Skin of body (tissue), 2 donors: ENCODE results near the gene CELA2B. TPM values are rescaled to one million over a fixed set of nuclear protein-coding genes. Genes with fewer than 3 reads are reported as not detected.
A peak's percentile ranks its signal among the peaks of the same experiment; 100 is the strongest.
"Not testable (repeated sequence)": the region's sequence is repeated elsewhere in the genome, so short reads cannot be mapped to it uniquely, and the experiment has no call there.

Source experiments
- DNase-seq: peaks from one replicate; lab custom pipeline; 2025; lab: John Stamatoyannopoulos, UW
- total RNA-seq: library from RNA; depleted of rRNA; stranded (reverse); fragments of >200 nt; gene quantifications from one replicate; pipeline ENCODE4 v1.2.3, GENCODE V29; 2014

CELA2B gene
- total RNA-seq, 1 donor from 2014 or later: 0.30 TPM

DNA sequence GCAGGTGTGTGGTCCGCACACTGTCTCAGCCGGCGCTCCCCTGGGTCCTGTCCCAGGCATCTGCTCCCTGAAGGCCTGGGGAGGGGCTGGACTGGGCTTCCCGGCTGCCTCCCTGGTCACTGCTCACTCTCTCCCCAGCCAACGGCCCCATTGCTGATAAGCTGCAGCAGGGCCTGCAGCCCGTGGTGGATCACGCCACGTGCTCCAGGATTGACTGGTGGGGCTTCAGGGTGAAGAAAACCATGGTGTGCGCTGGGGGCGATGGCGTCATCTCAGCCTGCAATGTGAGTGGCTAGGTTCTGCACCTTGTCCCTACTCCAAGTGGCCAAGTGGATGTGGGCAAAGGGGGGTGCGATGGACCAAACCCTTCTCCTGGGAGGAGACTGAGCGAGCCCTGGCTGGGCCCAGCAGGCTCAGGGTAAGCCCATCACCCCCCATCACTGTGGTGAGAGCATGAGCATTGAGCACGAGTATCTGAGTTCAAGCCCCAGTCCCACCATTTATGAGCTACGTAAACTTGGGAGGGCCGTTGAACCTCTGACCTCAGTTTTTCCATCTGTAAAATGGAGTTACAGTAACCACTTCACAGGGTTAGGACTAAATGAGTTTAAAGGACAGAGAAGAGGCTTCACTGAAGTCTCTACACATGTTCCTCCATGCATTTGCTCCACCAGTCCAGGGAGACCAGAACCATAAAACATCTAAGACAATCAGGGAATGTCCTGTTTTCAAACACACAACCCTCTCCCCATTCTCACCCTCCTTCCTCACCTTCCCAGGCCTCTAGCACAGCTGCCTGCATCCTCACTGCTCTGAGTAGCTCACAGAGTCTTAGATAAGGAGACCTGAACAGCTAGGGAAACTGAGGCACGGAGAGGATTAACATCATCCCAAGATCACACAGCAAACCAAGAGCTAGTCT lies 31.2 kb upstream of the CELA2B start:
- no peak for DNase-seq

DNA sequence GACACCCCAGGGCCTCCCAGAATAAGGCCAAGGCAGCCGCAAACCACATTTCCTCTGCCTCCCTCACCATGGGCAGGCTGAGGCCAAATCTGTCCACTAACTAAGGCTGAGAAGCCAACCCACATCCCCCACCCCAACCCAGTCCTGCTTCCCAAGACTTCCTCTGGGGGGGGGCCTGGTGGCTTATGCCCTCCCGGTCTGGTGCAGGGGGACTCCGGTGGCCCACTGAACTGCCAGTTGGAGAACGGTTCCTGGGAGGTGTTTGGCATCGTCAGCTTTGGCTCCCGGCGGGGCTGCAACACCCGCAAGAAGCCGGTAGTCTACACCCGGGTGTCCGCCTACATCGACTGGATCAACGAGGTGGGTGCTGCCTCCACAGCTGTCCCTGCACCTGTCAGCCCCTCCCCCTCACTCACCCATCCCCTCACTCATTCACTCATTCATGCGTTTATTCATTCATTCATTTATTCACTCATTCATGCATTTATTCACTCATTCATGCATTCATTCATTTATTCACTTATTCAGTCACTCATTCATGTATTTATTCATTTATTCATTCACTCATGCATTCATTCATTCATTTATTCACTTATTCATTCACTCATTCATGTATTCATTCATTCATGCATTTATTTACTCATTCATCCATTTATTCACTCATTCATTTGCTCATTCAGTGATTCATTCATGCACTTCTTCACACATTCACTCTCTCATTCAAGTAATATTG lies 30.3 kb upstream of the CELA2B start:
- no peak for DNase-seq

DNA sequence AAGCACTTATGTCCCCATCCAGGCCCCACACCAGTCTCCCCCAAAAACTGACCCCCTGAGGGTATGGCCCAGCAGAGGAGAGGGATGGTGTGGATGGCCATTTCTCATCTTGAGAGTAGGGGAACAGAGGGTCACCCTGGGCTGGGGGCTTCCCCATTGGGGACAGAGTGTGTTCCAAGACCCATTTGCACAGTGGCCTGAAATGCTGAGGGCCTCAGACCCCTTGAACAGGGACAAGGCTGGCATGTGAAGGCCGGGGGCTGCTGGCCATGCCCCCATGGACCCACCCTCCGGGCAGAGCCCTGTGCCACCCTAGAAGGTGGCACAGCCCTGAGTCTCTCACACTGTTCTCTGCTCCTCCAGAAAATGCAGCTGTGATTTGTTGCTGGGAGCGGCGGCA lies 29.7 kb upstream of the CELA2B start:
- no peak for DNase-seq

DNA sequence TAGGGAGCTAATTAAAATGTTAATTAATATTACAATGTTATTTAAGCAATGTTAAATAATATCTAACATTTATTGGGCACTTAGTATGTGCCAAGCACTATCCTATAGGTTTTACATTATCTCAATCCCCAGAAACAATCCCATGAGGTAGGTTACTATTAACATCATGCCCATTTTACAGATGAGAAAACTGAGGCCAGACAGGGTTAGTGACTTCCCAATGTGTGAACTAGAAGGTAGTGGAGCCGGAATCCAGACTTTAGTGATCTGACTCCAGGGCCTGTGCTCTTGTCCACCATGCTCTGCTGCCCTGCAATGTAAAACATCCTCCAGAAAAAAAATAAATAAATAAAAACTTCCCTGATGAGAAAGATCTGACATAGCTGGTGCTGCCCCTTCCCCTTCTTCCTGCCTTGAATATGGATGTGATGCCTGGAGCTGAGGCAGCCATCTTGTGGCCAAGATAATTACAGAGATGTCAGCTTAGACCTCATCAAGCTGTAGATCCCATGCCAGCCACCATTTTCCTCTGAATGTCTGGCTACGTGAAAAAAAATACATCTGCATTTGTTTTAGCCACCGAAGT lies 26.9 kb upstream of the CELA2B start:
- no peak for DNase-seq

DNA sequence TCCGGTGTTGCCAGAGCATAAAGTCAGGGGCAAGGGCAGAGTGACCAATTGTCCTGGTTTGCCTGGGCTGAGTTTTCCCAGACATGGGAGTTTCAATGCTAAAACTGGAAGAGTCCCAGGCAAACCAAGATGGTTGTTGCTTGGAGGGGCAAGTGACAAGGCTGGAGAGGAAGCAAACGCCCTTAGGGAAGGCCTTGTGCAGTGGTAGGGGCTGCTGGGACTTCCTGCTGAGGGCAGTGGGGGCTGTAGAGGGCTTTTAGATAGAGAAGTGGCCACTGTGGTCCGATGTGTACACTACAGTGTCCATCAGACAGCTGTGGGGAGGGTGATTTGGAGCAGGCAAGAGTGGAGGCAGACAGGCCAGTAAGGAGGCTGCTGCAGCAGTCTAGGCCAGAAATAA lies 26.3 kb upstream of the CELA2B start:
- no peak for DNase-seq

DNA sequence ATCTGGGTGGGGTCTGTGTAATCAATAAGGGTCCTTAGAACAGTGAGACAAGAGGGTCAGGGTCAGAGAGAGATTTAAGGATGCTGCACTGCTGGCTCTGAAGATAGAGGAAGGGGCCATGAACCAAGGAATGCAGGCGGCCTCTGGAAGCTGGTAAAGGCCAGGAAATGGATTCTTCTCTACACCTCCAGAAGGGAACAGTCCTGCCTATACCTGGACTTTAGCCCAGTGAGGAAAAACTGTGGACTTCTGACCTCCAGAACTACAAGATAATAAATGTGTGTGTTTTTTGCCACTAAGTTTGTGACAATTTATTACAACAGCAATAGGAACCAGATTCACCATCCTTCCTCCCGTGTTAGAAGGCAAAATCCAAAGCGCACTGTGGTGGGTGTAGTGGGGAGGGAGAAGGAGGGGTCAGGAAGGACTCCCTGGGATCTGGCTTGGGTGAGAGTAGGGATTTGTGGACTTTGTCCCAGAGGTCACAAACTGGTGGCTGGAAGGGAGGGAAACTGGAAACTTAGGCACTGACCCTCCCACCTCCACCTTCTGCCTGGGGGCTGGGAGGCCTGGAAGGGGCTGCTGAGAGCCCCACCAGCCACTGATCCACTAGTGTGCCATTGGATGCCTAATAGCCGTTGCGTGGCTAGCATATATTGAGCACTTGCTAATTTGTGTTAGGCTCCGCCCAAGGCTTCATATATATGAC lies 24.7 kb upstream of the CELA2B start:
- DNase-seq: no peak

DNA sequence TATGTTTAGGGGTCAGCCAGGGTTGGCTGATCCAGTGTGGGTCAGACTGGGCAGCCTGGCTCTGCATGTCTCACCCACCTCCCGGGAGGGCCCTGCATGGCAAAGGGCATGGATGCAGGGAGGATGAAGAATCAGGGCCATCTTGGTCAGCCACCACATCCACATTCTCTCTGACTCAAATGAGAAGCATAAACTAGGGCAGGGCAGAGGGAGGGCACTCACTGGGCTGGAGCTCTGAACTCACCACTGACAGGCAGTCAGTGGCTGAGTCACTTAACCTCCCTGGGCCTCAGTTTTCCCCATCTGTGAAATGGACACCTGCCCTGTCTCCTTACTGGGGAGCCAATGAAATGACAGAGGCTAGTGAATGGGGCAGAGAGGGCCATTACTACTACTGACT lies 23.7 kb upstream of the CELA2B start:
- no peak for DNase-seq

DNA sequence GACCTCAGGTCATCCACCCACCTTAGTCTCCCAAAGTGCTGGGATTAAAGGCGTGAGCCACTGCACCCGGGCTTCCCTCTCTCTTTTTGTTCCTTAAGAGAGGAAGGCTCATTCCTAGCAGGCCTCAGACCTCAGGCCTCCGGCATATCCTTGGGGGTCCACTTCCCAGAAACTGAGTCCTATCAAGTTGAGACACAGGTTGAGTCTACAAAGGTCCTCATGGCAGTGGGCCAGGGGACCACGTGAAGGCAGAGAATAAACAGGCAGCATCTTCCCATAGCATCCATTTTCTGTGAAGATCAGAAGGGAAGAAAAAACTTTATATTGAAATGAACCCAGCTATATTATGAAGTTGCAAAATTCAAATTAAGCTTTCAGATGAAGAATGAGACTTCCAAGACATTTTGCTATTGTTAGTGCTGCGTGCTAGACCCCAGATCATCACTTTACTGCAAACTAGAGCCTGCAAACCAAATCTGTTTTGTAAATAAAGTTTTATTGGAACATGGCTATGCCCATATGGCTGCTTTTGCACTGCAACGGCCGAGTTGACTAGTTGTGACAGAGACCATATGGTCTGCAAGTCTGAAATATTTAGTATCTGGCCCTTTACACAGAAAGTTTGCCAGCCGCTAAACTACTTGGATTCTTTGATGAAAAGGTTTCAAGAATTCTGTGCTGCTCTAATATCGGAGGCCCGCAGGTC lies 22.9 kb upstream of the CELA2B start:
- no peak for DNase-seq

DNA sequence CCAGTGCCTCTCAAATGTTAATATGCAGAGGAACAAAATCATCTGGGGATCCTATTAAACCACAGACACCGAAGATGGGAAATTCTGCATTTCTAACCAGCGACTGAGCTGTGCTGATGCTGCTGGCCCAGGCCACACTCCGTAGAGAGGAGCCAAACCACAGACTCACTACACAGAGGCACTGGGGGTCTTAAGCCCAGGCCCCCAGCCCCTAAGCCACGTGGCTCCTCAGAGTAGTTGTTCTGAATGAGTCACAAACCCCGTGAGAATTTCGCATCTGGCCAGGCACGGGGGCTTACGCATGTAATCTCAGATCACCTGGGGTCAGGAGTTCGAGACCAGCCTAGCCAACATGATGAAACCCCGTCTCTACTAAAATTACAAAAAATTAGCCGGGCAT lies 22.2 kb upstream of the CELA2B start:
- no peak for DNase-seq

DNA sequence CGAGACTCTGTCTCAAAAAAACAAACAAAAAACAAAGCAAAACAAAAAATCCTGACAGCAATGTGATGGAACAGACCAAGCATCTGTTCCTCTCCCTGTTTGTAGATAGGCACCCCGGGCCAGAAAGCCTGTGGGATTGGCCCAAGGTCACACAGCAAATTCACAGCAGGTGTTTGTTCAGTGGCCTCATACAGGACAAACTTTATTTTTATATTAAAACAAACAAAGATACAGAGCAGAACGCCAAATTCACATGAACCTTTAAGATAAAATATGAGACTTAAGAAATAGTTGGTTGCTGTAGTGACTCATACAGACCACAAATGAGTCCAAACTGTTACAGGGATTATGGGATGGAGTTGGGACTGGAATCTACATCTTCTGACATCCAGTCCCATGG lies 21.6 kb upstream of the CELA2B start:
- DNase-seq: no peak

DNA sequence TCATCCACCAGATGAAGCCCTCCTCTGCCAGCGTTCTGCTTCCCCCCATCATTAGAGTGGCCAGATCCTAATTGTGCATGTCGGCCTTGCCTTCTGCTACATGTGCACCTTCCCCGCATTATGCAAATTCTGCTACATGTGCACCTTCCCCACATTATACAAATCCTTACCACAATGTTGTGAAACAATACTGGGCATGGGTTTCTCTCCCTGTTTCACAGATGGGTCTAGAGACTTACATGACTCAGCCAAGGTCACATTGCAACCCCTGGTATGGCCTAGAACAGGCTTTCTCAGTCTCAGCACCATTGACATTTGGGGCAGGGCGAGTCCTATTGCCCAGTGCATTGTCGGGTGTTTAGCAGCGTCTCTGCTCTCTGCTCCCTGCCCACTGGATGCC lies 20.4 kb upstream of the CELA2B start:
- DNase-seq: no peak

DNA sequence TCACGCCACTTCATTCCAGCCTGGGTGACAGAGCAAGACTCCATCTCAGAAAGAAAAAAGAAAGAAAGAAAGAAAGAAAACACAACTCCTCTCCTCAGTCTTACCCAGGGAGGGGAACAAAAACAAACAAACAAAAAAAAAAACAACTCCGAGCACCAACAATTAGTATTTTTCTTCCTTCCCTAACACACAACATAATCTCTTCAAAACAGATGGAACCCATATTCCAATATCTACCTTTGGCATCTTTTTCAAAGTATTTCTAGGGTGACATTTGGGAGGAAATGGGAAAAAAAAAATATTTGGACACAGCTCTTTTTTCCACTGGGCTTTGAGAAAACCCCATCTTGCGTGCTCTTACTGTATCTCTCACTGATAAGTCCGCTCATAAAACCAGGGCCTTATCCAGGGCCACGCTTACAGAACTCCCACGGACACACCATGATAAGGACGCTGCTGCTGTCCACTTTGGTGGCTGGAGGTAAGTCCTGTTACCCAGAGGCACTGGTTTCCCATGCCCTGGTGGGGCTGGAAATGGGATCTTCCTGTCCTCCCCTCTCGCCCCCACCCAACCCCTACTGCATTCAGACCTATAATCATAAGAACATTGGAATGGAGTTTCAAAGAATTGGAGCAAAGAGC lies 19.5 kb upstream of the CELA2B start, which contains the start of gene CELA2A:
CELA2A (plus strand) TSS at position 420 of the 642 bp plus-strand sequence; CDS start at position 442, 22 bp downstream.
- no peak for DNase-seq

DNA sequence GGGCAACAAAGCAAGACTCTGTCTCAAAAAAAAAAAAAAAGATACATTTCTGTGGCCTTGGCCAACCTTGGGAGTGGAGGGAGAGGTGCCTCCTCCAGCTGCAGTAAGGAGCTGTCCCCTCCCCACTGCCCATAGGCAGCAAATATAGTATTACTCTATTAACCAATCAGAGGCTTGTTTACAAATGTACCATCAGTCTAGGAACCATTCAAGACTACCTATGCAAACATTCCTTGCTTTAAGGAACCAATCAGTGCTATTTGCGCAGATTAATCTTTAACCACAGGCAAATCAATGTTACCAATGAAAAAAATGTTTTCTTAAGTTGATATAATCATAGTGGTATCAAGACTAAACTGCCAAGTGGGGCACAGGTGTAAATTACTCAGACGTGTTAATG lies 18.3 kb upstream of the CELA2B start:
- no peak for DNase-seq

DNA sequence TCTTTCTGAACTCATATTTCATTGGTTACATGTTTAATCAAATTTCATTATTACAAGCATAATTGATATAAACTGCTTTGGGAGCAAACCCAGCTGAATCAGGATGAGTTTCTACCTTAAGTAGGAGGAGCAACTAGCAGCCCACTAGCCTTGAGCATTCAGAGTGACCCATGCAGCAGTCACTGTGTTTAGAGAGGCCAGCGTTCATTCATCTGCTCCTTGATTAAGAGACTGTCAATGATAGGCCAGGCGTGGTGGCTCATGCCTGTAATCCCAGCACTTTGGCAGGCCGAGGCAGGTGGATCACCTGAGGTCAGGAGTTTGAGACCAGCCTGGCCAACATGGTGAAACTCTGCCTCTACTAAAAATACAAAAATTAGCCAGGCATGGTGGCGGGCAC lies 17.5 kb upstream of the CELA2B start:
- not testable (repeated sequence) for DNase-seq

DNA sequence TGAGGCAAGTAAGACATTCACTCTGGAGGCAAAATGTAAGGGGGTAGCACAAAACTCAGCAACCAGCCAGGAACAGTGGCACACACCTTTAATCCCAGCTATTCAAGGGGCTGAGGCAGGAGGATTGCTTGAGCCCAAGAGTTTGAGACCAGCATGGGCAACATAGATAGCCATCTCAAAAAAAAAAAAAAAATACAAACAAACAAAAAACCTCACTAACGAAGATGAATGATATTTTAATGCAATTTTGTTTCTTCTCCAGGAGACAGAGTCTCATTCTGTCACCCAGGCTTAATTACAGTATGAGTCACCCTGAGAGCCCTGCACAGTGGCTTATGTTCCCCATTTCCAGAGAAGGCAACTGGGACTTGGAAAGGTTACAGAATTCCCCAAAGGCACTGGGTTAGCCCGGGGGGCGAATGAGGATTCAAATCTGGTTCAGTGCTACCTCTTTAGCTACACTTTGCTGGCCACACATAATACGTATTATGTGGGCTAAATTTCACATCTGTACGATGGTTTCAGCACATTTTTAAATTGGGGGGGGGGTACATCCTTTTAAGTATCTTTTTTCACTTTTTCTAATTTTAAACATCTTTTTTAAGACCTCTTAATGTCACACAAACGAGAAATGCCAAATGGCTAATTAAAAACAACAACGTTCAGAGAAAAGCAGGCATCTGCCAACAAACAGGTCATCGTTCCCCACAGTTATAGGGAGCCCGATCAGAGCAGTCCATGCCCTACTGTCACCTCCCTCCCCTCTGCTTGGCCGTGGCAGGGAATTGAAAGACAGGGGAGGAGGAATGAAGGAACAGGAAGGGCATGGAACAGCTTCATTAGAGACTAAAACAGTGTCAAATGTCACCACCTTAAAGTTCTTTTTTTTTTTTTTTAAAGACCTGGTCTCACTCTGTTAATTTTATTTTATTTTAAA lies 15.9 kb upstream of the CELA2B start:
- DNase-seq: peak; percentile 28

DNA sequence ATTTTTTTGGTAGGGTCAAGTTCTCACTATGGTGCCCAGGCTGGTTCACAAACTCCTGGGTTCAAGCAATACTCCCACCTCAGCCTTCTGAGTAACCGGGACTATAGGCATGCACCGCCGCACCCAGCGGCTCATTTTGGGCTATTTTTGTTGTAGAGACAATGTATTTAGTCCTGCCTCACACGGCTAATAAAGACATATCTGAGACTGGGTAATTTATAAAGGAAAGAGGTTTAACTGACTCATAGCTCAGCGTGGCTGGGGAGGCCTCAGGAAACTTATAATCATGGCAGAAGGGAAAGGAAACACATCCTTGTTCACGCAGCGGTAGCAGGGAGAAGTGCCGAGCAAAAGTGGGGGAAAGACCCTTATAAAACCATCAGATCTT lies 15.2 kb upstream of the CELA2B start:
- no peak for DNase-seq

DNA sequence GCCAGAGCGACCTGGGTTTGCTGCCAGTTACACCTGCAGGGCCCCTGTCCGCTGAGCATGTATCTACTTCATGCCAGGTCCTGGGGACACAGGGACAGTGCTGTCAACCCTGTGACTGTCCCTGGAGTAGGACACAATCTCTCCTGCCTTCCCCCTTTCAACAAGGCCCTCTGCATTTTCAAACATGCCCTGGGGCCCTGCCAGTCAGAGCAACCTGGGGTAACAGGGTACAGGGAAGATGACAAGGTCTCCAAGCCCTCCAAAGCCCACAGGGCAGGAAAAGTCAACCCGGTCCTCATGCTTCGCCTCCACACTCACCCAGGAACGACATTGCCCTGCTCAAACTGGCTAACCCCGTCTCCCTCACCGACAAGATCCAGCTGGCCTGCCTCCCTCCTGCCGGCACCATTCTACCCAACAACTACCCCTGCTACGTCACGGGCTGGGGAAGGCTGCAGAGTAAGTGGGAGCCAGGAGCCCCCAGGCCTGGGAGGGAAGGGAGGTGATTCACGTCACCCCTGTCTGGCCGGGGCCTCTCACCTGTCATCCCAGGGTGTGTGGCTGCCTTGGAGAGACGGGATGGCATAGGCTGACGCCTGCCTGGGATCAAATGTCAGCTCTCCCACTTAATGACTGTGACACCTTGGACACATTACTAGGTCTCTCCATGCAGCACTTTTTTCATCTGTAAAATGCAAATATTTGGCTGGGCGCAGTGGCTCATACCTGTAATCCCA lies 12.7 kb upstream of the CELA2B start:
- not testable (repeated sequence) for DNase-seq

DNA sequence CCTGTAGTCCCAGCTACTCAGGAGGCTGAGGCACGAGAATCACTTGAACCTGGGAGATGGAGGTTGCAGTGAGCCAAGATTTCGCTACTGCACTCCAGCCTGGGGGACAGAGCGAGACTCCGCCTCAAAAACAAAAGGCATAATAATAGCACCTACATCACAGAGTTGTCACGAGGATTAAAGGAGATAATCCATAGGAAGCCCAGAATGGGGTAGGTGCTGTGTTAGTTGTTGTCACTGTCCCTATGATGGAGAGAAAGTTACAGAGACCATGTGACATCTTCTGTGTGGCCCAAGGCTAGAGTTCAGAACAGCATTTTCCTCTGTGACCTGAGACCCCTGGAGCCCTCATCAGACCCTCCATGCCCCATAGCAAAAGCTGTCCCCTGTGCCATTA lies 12.0 kb upstream of the CELA2B start:
- DNase-seq: not testable (repeated sequence)

DNA sequence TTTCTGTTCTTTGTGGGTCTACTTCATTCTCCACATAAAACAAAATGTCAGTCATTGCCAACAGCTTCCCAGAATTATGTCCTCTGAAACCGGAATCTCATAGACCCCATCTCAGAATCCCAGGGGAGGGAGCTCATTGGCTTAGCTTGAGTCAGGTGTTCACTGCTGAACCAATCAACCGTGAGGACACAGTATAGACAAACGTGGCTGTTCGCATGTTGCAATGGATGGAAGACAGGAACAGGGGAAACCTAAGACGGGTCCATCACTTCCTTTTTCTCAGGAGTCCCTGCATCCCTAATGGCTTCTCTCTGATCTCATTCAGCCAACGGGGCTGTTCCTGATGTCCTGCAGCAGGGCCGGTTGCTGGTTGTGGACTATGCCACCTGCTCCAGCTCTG lies 10.2 kb upstream of the CELA2B start:
- no peak for DNase-seq
